GM12801 (cell line): ENCODE measurements around the gene SND1.

Experiments
- CTCF ChIP-seq: IDR thresholded peaks from one replicate; pipeline ENCODE4 v1.5.1; 2011; ENCODE audit warnings: control low read depth; ENCODE audit not compliant: insufficient read length; ENCODE audit errors: extremely low read depth

Gene SND1

GRCh38 chr7:127888825-127889224, 236.8 kb downstream of the SND1 start:
- TF ChIP-seq CTCF = no peak

- no peak for TF ChIP-seq CTCF
Measured at GRCh38 chr7:127889677-127890076, 237.7 kb downstream of the SND1 start.

GRCh38 chr7:127890726-127891125, 238.7 kb downstream of the SND1 start:
- no peak for TF ChIP-seq CTCF

- TF ChIP-seq CTCF = no peak
Measured at GRCh38 chr7:127891144-127891543, 239.2 kb downstream of the SND1 start.

GRCh38 chr7:127891854-127892438, 240.0 kb downstream of the SND1 start:
- TF ChIP-seq CTCF = no peak

- no peak for TF ChIP-seq CTCF
Measured at GRCh38 chr7:127892488-127893314, 240.7 kb downstream of the SND1 start.

- no peak for TF ChIP-seq CTCF
Measured at GRCh38 chr7:127893547-127893946, 241.6 kb downstream of the SND1 start.
